T-helper 9 cell (primary cell): ENCODE results near the gene EGFLAM.
A peak's percentile ranks its signal among the peaks of the same experiment; 100 is the strongest.
"Not testable (repeated sequence)": the region's sequence is repeated elsewhere in the genome, so short reads cannot be mapped to it uniquely, and the experiment has no call there.

Source experiments
- DNase-seq: peaks from one replicate; pipeline ENCODE4 v3.0.0-alpha.2; 2020

The EGFLAM gene

DNA sequence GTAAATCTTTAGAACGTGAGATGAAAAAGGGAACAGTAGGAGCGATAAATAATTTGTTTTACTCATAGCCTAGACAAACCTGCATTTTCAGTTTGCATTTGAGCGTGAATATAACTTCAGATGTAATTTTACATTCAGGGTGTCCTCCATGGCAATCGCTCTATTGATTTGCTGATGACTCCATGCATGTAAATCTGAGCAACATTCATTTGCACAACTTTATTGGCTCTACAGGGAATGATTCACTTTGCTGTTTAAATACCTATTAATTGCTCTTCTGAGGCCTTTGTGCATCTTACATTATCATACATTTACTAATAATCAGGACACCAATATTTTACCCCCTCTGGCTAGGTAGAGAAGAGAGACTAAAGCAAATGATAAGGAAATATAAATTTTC lies 122.2 kb downstream of the EGFLAM start:
- no peak for DNase-seq

DNA sequence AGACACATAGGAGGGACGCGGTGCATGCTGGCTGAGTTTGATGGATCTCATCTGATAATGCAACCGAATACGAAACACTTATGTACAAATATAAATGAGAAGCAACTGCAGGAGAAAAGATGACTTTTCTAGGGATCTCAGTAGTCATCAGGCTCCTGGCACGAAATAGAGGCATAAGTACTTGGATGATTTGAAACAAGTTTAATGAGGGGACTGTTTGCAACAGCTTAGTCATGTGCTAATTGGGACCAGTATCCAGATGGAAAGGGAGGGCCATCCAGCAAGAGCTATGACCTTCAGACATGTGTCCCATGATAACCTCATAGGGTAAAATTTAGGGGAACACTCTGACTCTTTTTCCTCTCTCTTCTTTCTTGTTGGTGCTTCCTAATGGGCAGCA lies 123.0 kb downstream of the EGFLAM start:
- no peak for DNase-seq

DNA sequence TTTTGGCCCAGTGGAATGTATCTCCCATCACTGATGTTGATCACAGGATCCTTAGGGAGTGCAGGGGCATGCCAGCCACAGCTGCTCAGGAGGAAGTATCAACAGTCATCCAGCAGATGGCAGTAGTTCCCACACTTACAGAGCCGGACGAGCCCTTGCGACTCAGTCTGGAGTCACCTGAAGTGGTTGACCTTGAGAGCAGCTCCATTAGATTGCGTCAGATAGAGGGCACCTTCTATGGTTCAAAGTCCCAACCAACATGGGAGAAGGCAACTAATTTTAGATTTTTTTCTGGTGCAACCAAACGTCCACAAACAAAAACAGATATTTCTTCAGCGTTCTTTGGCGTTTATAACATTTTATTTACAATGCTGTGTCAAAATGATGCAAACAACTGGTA lies 124.5 kb downstream of the EGFLAM start:
- peak; percentile 1 for DNase-seq

DNA sequence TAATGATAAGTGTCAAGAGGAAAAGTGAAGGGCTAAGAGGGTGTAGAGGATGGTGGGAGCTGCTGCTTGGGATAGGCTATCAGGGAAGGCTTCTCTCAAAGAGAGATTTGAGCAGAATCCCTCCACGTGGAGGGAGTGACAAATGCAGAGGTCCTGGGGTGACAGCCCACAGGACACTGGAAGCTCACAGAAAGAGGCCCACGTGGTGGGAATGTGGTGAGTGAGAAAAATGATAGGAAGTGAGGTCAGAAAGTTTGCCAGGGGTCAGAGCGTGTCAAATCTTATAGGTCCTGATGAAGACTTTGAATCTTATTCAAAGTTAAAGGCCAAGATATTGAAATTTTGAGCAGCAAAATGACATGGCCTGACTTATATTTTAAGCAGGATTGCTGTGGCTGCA lies 125.3 kb downstream of the EGFLAM start:
- DNase-seq, result no peak

DNA sequence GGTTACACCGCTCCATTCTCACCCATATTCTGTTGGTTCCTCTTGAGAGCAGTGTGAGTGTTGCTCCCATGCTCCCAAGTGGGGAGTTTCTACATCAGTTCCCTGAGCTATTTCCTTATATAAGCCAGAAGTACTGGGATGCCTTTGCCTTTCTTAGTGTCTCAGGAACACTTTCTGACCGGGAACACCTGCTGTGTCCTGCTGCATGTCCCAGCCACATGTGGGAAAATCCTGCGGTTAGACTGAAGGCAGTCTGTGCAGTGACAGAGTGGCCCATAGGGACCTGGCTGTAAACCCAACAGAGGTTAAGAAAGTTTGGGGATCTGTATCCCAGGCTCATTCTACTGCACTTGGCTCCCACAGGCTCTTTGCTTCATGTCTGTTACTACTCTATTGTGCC lies 126.0 kb downstream of the EGFLAM start:
- DNase-seq, result no peak

DNA sequence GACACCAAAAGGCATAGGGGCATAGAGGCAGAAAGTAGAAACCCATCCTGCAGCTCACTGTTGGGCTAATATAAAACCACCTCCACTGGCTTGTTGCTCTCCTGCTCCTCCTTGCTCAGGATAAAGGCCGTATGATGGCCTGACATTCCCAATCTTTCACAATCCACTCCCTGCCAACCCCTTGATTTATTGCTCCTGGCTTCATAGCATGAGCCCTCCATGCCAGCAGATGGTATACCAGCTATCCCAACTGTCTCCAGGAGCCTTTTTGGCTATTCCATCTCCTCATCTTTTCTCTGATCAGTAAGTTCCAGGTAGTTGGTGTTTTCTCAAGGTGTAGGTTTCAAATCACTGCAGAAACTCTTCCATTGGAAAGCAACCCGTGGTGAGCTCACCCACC lies 128.8 kb downstream of the EGFLAM start:
- DNase-seq, result no peak

DNA sequence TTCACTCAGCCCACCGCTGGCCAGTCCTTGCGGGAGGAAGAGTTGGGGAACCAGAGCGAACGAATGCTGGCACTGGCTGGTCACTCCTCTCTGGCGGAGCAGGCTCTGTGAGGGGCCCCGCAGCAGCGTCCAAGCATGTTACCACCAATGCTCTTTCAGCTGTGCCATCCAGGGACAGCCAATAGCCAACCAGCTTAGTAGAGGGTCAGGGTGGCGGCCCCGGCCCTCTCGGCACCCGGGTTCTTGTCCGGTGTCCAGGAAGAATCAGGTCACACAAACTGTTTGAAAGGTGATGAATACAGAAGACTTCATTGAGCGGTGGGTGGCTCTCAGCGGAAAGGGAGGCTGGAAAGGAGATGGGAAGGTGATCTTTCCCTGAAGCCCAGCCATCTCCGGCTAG lies 135.3 kb downstream of the EGFLAM start:
- DNase-seq, result no peak

DNA sequence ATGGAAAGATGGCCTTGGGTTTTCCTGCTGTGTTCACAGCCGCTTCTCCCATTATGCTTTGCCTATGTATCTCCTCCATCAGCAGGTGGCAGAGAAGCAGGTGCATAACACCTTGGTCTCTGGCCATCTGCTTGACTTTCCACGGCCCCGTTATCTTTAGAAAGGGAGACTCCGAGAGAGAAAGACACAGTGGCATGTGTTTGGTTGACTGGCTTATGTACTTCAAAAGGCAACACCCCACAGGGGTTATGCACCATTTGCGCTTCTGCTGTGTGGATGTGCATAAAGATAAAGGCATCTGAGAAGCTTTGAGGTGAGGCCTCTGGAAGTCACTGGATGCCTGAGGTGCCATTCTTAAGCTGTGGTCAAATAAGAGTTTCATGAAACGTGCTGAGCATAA lies 138.4 kb downstream of the EGFLAM start:
- DNase-seq, result no peak

DNA sequence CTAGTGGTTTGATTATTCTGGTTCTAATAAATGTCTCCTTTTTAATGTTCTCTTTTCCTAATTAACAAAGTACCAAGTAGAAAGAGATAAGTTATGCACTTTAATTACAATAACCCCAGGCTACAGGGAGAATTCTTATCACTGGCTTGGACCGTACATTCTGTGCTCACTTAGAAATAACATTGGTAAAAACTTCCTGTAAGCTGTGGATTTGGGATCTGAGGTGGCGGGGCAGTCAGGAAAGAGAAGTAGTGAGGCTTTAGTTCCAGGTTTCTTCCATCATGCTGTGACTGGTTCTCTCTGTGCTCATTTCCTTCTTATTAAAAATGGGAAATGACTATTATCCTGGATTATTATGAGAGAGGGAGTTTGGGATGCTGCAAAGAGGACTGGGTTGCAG lies 142.0 kb downstream of the EGFLAM start:
- no peak for DNase-seq

DNA sequence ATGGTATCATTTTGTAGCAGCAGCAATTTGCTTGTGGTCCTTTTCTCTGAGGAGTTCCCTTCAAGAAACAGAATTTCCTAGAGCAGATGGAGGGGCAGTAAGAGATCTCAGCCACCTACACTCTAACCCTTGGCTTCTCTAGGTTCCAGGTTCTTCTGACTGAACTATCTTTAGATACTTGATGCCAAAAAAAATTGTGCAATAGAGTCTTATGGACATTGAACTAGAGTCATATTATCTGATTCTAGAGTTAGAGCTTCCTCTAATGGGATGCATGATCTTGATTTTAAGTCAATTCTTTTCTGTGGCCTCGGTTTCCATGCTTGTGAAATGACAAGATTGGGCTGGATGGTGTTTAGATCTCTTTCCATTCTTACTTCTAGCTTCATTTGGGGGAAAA lies 142.8 kb downstream of the EGFLAM start:
- DNase-seq, result no peak

DNA sequence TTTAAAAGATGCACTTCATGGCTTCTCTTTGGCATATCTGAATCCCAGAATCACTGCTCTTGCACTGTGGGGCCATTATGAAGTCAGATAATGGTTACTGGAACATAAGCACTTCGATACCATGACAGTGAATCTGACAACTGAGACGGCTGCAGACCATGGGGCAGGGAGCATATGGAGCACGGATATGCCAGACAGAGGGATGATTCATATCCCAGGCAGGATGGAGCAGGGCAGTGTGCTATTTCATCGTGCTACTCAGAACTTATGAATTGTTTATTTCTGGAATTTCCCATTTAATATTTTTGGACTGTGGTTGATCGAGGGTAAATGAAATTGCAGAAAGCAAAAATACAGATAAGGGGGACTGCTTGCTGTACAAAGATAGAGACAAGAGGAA lies 145.0 kb downstream of the EGFLAM start:
- no peak for DNase-seq

DNA sequence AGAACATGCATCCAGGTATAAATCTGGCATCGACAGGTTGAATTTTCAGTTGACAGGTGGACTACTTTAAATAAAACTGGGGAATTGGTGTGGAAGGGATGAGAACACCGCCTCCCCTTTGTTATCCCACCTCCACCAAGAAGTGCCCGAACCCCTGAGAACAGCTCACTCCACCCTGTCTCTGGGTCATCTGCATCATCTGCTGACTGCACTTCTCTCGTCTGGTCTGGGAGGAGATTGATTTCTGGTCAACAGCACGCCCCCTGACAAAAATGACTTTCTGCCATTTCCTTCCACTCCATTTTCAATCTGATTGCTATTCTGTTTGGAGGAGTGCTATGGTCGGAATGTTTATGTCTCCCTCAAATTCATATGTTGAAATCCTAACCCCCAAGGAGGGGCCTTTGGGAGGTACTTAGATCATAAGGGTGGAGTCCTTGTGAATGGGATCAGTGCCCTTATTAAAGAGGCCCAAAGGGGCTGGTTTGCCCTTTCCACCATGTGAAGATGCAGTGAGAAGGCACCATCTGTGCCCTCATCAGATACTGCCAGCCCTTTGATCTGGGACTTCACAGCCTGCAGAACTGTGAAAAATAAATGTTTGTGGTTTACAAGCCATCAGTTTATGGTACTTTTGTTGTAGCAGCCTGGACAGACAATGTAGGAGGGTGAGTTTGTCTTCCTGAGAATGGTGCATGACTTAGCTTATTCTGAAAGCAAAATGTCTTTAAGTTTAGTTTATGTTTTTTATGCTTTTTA lies 145.7 kb downstream of the EGFLAM start:
- DNase-seq, result no peak

DNA sequence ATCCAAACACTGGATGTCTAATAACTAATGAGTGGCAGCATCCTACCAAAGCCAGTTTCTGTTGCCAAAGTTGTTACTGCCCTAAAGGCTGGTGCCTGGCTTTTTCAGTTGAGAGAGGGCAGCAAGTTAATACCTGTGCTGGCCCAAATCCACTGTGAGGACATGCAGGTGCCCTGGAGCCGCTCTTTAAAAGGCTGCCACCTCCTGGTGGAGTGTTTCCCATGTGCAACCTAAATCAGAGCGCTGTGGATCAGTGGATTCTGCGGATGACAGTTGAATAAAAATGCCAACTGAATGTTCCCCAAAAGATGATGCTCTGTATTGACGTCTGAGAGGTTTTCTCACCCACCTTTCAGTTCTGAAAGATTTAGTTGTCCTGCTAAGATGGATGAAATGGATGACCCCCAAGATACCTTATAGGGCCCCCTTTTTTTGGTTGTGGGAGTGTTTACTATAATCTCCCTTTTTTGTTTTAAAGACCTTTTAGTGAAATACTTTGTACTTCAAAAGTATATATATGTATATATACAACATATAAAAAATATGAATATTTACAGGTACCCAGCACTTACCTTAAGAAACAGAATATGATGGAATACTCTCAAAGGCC lies 146.4 kb downstream of the EGFLAM start:
- no peak for DNase-seq

DNA sequence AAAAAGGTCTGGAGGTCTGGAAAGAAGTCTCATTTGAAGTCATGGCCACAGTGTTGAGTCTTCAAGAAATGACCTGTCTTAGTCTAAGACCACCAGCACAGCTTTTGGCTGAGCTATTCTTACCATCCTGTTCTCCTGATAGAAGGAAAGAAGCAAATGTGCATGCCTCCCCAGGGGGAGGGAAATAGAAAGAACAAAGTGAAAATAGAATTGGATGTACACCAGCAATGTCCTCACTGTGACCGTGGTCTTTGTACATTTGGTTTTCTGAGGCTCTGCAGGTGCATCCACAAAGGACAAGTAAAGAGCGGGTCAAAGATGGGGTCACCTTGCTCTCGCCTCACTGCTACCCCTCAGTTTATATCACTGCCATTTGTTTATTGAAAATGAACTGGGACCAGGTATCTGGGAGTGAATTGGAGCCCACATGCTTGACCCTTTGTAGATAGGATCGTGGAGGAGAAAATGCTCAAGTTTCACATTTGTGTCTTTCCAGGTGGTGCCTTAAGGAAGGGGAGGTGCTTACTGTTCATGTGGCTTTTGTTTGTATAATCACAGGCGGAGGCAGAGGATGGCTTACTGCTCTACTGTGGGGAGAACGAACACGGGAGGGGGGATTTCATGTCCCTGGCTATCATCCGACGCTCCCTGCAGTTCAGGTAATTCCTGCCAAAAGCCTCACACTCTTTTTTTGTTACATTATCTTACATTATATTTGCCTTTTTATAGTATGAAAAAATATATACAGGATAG lies 150.3 kb downstream of the EGFLAM start:
- DNase-seq, result no peak

DNA sequence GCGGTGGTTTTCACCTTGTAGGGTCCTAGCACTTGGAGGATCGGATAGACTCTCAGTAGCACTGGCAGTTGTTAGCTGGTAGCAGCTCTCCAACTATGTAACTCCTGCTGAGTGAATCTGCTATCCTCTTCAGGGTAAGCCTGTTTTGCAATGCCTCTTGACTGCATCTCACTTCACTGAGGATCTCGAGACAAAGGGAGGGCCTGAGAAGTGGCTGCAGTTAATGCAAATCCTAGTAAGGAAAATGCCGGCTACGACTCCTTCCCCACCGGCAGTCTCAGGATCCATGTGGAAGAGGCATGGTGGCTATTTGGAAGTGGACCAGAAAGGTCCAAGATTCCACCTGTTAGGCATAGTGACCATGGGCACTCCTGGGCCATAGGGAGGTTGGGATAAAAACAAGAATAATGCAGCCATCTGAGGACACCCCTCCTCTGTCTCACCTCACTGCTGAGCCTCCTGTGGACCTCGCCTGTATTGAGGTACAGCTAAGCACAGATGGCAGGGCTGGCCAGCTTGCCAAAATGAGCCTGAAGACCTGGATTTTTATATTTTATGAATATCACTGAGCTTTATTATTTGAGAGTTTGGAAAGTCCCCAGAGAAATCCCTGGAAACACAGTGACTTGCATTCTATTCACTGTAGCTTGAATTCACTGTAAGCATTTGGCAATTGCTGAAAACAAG lies 152.1 kb downstream of the EGFLAM start:
- no peak for DNase-seq

DNA sequence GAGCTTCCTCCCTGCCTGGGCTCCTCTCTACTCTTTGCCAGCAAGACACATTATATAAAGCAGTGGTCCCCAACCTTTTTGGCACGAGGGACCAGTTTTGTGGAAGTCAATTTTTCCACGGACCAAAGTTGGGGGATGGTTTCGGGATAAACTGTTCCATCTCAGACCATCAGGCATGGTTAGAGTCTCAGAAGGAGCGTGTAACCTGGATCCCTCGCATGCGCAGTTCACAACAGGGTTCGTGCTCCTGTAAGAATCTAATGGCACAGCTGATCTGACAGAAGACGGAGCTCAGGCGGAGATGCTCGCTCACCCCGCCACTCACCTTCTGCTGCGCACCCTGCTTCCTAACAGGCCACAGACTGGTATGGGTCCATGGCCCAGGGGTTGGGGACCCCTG lies 155.3 kb downstream of the EGFLAM start:
- no peak for DNase-seq

DNA sequence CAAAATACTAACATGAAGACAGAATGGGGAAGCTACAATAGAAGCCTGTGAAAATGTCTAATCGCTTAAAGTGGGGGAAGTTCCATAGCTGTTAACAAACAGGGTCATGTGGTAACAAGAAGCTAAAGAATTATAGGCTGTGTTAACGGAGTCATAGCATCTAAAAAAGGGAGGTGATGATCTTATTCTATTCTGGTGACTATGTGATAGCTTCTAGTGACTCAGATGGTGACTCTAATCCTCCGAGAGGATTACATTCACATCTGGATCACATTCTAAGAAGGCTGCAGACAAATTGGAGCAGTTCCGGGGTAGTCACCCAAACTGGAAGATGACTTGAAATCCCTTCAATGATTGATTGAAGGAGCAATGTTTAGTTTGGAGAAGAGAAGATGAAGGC lies 156.0 kb downstream of the EGFLAM start:
- DNase-seq, result no peak

DNA sequence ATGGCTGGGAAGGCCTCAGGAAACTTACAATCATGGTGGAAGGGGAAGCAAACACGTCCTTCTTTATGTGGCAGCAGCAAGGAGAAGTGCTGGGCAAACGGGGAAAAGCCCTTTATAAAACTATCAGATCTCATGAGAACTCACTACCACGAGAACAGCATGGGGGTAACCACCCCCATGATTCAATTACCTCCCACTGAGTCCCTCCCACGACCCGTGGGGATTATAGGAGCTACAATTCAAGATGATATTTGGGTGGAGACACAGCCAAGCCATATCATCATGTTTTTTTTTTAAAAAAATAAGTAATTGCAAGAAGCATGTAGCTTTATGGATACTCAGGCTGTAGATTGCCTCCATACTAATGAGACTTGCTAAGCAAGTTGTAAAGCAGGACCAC lies 157.4 kb downstream of the EGFLAM start:
- DNase-seq, result not testable (repeated sequence)

DNA sequence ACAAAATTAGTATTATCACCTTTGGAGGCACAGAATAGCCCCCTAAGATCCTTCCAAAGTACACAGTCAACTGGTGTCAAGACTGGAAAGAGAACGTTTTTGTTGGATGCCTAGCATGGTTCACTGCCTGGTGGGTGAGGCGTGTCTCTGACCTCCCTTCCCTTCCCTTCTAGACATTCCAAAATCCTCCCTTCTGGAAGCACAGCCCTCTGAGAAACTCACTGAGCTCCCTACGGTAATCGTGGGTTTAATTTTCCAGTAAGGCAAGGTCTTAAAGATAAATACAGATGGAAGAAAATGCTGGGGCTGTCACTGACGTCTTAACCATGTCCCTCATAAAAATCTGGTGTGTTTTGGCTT lies 159.3 kb downstream of the EGFLAM start:
- DNase-seq, result no peak

DNA sequence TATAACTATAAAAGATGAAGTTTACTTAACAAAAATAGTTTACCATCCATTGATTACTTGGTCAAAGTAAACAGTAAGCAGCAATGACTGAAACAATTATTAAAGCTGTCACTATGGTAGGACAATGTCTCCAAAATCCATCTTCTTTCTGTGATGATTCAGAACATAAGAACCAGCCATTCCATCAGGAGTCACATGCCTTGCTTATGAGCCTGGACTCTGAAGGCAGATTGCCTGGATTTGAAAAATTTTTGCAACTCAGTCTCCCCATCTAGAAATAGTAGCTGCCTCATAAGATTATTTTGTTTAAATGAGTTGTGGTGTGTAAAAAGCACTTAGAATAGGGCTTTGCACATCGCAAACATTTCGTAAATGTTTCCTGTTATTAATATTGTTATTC lies 161.9 kb downstream of the EGFLAM start:
- no peak for DNase-seq

DNA sequence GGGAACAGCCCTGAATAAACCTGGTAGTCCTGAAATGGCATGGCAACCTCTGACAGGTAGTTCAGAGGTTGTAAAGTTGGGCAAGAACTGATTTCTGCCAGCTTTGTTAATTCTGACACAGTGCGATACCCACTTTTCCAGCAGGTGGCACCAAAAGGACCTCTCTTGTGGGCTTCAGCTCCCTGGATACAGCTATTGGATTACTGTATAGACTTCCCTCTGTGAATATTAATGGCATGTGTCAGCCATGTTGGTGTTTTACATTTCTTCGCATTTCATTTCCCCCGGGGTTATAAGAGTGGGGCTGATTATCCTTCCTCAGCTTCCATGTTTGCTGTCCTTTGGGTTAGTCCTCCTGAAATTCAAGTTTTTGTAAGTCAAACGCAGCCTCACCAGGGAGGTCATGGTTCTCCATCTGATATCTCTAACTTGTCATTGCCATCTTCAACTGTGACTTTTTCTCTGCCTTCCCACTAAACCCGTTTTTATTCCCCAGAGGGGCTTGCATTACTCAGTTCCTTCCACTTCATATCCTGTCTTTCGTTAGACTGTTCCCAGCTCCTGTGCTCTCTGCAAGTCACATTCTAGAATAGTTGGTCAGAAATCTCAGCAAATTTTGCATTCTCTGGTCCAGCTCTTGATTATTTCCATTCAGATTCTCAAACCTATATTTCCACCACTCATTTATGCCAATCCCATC lies 162.5 kb downstream of the EGFLAM start:
- no peak for DNase-seq

DNA sequence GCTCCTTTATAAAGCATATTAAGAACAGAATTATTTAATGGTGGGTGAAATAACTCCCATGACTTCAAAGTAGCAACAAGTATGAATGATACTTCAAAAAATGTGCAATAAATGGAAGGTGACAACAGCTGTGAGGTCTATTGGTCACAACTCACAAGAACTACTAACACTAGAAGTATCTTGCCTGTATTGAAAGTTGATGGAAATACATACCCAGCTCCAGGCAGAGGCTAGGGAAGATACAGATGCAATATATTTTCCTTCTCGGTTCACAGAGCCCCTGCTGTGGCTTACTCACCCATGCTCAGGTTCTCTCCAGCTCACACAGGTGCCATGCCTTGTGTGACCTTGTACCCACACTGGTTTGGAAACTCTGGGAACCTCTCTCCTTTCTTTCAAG lies 164.3 kb downstream of the EGFLAM start:
- DNase-seq, result no peak
